ENCODE results near the gene NOTCH3.

NOTCH3 gene

DNA sequence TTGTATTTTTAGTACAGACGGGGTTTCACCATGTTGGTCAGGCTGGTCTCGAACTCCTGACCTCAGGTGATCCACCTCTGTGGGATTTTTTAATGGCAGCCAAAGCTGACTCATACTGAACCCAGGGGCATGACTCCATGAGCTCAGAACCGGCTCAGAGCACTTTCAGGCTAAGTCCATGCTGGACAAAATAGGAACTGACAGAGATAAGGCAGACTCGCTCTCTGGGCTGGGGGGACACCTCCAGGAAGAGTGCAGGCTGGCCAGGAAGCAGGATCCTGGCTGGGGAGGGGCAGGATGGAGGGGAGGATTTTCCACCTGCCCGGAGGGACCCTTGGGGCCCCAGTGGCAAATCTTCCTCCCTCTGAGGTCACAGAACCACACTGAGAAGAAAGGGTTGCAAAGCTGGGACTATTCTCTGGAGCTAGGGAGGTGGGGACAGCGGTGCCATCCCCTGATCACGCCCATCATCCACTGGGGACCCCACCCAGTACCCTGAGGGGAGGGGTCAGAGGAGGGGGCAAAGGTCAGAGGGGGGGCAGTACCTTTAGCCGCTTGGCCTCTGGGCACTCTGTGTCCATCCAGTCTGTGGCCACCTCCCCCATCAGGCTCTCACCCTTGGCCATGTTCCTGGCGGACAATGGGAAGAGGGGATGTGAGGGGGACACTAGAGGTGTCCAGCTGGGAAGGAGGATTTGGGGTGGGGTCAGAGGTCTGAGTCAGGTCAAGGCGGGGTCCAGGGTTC lies 31.1 kb downstream of the NOTCH3 start:
- DNase-seq, result no peak
- TF ChIP-seq EZH2 (optimal IDR thresholded peaks at IDR 0.05; ENCODE audit: low read depth, low read length) (no peak), EZH2phosphoT487 (IDR thresholded peaks at IDR 0.05; ENCODE audit: low read length) (no peak)
- TF ChIP-seq, protein P1, sequence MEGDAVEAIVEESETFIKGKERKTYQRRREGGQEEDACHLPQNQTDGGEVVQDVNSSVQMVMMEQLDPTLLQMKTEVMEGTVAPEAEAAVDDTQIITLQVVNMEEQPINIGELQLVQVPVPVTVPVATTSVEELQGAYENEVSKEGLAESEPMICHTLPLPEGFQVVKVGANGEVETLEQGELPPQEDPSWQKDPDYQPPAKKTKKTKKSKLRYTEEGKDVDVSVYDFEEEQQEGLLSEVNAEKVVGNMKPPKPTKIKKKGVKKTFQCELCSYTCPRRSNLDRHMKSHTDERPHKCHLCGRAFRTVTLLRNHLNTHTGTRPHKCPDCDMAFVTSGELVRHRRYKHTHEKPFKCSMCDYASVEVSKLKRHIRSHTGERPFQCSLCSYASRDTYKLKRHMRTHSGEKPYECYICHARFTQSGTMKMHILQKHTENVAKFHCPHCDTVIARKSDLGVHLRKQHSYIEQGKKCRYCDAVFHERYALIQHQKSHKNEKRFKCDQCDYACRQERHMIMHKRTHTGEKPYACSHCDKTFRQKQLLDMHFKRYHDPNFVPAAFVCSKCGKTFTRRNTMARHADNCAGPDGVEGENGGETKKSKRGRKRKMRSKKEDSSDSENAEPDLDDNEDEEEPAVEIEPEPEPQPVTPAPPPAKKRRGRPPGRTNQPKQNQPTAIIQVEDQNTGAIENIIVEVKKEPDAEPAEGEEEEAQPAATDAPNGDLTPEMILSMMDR (IDR thresholded peaks at IDR 0.05; ENCODE audit: low read length), result no peak
- Histone ChIP-seq H3K4me2 (ENCODE audit: low read depth, low read length) (no peak overlapping the region), H3K4me1 (ENCODE audit: low read length) (no peaks in the 10 kb centered on the region), H3K27me3 (replicated peaks; ENCODE audit: insufficient read depth, low read length) (peaks cover 67% of the 10 kb centered on the region), H4K20me1 (ENCODE audit: insufficient read depth, low read length) (no peaks in the 10 kb centered on the region), H2AFZ (ENCODE audit: low read length) (no peak overlapping the region), H3K9me3 (replicated peaks; ENCODE audit: insufficient read depth, low read length) (no peaks in the 10 kb centered on the region), H3K4me3 (ENCODE audit: low read length) (no peak overlapping the region), H3K79me2 (ENCODE audit: low read length) (no peaks in the 10 kb centered on the region), H3F3A (ENCODE audit: insufficient read depth, low read length) (no peaks in the 10 kb centered on the region), H3K9ac (ENCODE audit: low read length) (no peak overlapping the region), H3K9me2 (replicated peaks; ENCODE audit: insufficient read depth, low read length) (no peaks in the 10 kb centered on the region), H3K27ac (ENCODE audit: low read length) (no peak overlapping the region), H3K36me3 (replicated peaks; ENCODE audit: insufficient read depth, low read length) (no peaks in the 10 kb centered on the region)

- TF ChIP-seq, protein P1 (IDR thresholded peaks at IDR 0.05; ENCODE audit: low read length), result no peak
- TF ChIP-seq EZH2phosphoT487 (IDR thresholded peaks at IDR 0.05; ENCODE audit: low read length), result no peak
- TF ChIP-seq EZH2 (optimal IDR thresholded peaks at IDR 0.05; ENCODE audit: low read depth, low read length), result no peak
- no peaks in the 10 kb centered on the region for H3K36me3 ChIP-seq (replicated peaks; ENCODE audit: insufficient read depth, low read length)
Measured at GRCh38 chr19:15166700-15167099, 34.1 kb downstream of the NOTCH3 start.

GRCh38 chr19:15161028-15161984 lies 39.5 kb downstream of the NOTCH3 start:
- Histone ChIP-seq H3K9ac (ENCODE audit: low read length) (no peak overlapping the region), H3K9me2 (replicated peaks; ENCODE audit: insufficient read depth, low read length) (no peaks in the 10 kb centered on the region), H3K27me3 (replicated peaks; ENCODE audit: insufficient read depth, low read length) (peaks cover 34% of the 10 kb centered on the region), H3K4me2 (ENCODE audit: low read depth, low read length) (peak overlapping the region; percentile 45; the same call in 1 of the 2 replicates), H3K9me3 (replicated peaks; ENCODE audit: insufficient read depth, low read length) (no peaks in the 10 kb centered on the region), H2AFZ (ENCODE audit: low read length) (no peak overlapping the region), H3F3A (ENCODE audit: insufficient read depth, low read length) (no peaks in the 10 kb centered on the region), H4K20me1 (ENCODE audit: insufficient read depth, low read length) (no peaks in the 10 kb centered on the region), H3K27ac (ENCODE audit: low read length) (no peak overlapping the region), H3K36me3 (replicated peaks; ENCODE audit: insufficient read depth, low read length) (no peaks in the 10 kb centered on the region), H3K4me3 (ENCODE audit: low read length) (no peak overlapping the region), H3K79me2 (ENCODE audit: low read length) (no peaks in the 10 kb centered on the region), H3K4me1 (ENCODE audit: low read length) (no peaks in the 10 kb centered on the region)
- no peak for TF ChIP-seq EZH2 (optimal IDR thresholded peaks at IDR 0.05; ENCODE audit: low read depth, low read length)
- TF ChIP-seq, protein P1 (IDR thresholded peaks at IDR 0.05; ENCODE audit: low read length), result peak; percentile 70
- peak; percentile 73 for DNase-seq

More at GRCh38 chr19:15166700-15167099, 34.1 kb downstream of the NOTCH3 start:
- no peak overlapping the region for H3K9ac ChIP-seq (ENCODE audit: low read length)
- no peak overlapping the region for H2AFZ ChIP-seq (ENCODE audit: low read length)
- no peak overlapping the region for H3K4me3 ChIP-seq (ENCODE audit: low read length)
- no peaks in the 10 kb centered on the region for H4K20me1 ChIP-seq (ENCODE audit: insufficient read depth, low read length)
- no peaks in the 10 kb centered on the region for H3K4me1 ChIP-seq (ENCODE audit: low read length)
- H3F3A ChIP-seq (ENCODE audit: insufficient read depth, low read length), result no peaks in the 10 kb centered on the region
- H3K4me2 ChIP-seq (ENCODE audit: low read depth, low read length), result no peak overlapping the region
- H3K9me2 ChIP-seq (replicated peaks; ENCODE audit: insufficient read depth, low read length), result no peaks in the 10 kb centered on the region
- H3K79me2 ChIP-seq (ENCODE audit: low read length), result no peaks in the 10 kb centered on the region
- no peaks in the 10 kb centered on the region for H3K9me3 ChIP-seq (replicated peaks; ENCODE audit: insufficient read depth, low read length)
- DNase-seq, result no peak
- peaks cover 48% of the 10 kb centered on the region for H3K27me3 ChIP-seq (replicated peaks; ENCODE audit: insufficient read depth, low read length)
- H3K27ac ChIP-seq (ENCODE audit: low read length), result no peak overlapping the region

Data from MM.1S (cell line).